ENCODE measurements around the gene SDCBP2. TPM values are rescaled to one million over a fixed set of nuclear protein-coding genes. Genes with fewer than 3 reads are reported as not detected.

The SDCBP2 gene
- total and polyA plus RNA-seq, 2 of the 8 experiments (the other 6 are each of a cell fraction or from before 2014, with no cell fraction given), result 4.2 to 6.7 TPM

DNA sequence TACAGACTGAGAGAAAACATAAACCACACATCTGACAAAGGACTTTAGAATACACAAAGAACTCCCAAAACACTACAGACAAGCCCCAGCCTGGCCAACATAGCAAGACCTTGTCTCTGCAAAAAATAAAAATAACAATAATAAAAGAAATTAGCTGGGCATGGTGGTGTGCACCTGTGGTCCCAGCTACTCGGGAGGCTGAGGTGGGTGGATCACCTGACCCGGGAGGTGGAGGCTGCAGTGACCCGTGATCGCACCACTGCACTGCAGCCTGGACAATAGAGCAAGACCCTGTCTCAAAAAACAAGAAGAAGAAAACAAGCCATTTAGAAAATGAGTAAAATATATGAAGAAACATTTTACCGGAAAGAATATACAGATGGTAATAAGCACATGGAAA lies 13.1 kb downstream of the SDCBP2 start (continued):
- TF ChIP-seq FOSL1 (IDR thresholded peaks at IDR 0.05; ENCODE audit: insufficient read depth, low read depth, low read length) (no peak), EGR1 (IDR thresholded peaks at IDR 0.05; ENCODE audit: borderline replicate concordance, low read depth, low read length) (no peak)

Data from H1 (cell line).